GM12872 (cell line): Measurements from ENCODE around the gene ERCC6L.

Experiments used
- TF ChIP-seq, protein P1 (sequence below): IDR thresholded peaks from 3 replicates; pipeline ENCODE4 v1.5.1; 2011; ENCODE audit warnings: low read depth, mild to moderate bottlenecking, low read length, moderate library complexity; ENCODE audit not compliant: insufficient read depth

Gene ERCC6L

DNA sequence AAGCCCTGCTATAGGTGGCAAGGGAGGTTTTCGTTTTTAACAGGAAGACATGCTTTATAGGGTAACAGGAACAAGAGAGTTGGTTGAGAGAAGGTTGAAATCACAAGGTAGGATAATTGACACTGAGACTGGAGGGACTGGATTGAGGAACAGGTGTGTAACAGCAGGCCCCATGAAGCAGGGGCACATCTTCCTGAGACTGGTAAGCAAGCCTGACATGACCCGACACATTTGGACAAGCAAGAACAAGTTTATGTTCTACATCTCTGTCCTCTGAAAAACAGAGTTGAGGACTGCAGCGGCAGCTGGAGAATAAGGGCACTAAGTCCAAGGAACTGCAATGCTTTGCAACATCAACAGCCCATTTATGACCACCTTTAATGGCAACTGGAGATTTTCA is 33.0 kb upstream of the ERCC6L start:
- TF ChIP-seq, protein P1, sequence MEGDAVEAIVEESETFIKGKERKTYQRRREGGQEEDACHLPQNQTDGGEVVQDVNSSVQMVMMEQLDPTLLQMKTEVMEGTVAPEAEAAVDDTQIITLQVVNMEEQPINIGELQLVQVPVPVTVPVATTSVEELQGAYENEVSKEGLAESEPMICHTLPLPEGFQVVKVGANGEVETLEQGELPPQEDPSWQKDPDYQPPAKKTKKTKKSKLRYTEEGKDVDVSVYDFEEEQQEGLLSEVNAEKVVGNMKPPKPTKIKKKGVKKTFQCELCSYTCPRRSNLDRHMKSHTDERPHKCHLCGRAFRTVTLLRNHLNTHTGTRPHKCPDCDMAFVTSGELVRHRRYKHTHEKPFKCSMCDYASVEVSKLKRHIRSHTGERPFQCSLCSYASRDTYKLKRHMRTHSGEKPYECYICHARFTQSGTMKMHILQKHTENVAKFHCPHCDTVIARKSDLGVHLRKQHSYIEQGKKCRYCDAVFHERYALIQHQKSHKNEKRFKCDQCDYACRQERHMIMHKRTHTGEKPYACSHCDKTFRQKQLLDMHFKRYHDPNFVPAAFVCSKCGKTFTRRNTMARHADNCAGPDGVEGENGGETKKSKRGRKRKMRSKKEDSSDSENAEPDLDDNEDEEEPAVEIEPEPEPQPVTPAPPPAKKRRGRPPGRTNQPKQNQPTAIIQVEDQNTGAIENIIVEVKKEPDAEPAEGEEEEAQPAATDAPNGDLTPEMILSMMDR: no peak

GRCh38 chrX:72271091-72271788 is 32.4 kb upstream of the ERCC6L start:
- TF ChIP-seq, protein P1: no peak

DNA sequence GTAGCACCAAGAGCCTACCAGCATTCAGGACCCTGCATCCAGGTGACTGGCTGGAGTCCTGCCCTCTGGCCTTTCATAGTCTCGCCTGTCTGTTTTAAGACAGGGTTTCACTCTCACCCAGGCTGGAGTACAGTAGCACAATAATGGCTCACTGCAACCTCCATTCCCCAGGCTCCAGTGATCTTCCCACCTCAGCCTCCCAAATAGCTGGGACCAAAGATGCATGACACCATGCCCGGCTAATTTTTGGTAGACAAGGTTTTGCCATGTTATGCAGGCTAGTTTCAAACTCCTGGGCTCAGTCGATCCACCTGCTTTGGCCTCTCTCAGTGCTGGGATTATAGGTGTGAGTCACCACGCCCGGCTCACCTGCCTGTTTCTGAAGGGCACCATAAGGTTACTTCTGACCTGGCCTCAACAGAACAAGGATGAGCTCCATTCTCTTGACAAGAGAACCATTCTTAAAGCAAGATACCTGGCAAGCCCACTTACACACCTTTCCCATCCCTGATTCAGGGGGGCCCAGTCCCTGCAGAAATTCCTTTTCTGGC is 31.6 kb upstream of the ERCC6L start:
- TF ChIP-seq, protein P1: no peak

DNA sequence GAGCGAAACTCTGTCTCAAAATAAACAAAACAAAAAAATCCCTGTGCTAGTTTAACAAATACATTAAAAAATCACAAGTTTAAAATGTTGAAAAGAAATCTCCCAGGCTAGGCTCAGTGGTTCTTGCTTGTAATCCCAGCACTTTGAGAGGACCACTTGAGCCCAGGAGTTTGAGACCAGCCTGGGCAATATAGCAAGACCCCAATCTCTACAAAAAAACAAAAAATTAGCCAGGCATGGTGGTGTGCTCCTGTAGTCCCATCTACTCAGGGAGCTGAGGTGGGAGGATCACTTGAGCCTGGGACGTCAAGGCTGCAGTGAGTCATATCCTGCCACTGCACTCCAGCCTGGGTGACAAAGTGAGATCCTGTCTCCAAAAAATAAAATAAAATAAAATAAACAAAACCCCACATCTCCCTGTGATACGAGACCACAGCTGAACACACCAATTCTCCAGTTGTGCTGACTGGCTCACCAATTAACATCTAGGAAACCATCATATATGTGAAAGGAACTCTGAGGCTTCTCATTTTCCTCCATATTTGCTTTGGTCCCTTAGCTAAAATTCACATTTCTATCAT is 30.9 kb upstream of the ERCC6L start:
- TF ChIP-seq, protein P1: no peak

DNA sequence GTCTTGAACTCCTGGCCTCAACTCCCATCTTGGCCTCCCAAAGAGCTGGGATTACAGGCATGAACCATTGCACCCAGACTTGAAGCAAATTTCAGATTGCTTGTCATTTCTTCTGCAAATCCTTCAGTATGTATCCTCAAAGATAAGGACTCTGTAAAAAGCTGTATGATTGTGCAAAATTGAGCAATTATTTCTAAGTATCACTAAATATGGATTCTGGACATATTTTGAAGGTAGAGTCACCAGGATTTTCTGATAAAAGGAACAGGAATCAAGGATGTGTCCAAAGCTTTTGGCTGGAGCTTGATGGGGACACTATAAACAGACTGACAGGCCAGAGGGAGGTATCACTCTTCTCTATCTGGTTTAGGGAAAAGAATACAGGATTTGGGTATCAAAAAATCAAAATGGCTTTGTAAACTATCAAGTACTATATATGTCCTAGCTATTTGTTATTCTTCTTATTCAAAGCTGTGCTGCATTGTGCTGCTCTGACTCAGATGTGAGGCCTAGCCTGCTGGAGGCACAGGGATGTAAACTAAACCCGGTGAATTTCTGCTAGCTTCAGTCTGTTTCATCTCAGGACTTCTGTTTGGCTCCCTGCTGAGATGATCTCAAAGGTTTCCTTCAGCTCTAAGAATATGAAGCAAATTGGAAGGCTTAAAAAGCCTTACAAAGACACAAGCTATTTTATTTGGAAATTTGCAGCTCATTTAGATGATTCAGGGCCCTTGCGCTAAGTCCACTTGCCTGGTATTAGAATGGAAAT is 30.0 kb upstream of the ERCC6L start:
- TF ChIP-seq, protein P1: no peak

DNA sequence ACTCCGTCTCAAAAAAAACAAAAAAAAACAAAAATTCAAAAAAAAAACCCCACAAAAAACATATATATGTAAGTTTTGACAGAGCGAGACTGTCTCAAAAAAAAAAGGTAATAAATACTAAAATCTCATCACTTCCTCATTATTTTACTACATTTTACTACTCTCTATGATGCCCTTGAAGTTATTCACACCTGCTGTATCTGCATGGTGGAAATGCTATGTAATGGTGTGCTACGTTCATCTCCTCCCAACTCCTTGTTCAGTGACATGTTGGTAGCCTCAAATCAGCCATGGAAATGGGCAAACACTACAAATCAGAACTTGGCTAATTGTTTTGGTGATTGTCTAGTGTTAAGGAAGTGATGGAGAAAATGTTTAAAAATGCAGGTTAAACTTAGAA is 26.4 kb upstream of the ERCC6L start:
- TF ChIP-seq, protein P1: no peak

DNA sequence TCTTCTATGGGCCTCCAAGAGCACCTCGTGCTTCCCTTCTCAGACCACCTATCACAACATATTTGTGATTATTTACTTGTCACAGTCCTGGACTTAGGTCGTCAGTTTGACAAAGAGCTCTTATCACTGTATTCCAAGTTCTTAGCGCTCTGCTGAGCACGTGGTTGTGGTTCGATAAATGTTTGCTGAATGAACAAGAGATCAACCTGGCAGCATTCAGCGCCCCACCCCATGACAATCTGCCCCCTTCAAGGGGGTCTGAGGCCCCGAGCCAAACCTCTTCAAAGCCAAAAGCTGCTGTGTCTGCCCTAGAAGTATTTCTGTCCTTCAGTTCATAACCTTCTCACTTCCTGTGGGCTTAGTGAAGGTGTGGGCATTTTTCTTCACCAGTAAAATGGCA is 23.2 kb upstream of the ERCC6L start:
- TF ChIP-seq, protein P1: no peak
